HG03139 (cell line): ENCODE data around the gene MYZAP.

Experiments used
- ATAC-seq: cut with Tn5 transposase; IDR thresholded peaks from one replicate; pipeline ENCODE4 v1.9.1; 2021; ENCODE audit not compliant: unreplicated experiment

MYZAP gene

GRCh38 chr15:57655809-57656208 lies 64.1 kb downstream of the MYZAP start:
- ATAC-seq = no peak

DNA sequence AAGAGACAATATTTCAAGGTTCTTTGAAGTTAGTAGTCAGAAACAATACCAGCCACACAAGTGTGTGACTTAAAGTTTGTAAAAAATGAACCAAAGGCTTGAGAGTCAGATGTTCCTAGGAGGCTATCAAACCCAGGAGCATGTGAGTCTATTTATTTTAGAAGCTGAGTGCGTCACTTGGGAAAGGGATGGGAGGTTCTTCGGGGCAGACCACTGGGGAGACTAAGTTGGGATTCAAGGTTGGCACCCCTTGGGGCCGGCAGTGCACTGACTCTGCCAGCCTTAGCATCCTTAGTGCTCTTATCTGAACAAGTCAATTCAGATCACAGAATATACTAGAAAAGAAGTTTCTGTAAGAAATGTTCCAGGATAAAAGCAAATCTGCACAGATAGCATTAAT lies 64.7 kb downstream of the MYZAP start:
- ATAC-seq = no peak

DNA sequence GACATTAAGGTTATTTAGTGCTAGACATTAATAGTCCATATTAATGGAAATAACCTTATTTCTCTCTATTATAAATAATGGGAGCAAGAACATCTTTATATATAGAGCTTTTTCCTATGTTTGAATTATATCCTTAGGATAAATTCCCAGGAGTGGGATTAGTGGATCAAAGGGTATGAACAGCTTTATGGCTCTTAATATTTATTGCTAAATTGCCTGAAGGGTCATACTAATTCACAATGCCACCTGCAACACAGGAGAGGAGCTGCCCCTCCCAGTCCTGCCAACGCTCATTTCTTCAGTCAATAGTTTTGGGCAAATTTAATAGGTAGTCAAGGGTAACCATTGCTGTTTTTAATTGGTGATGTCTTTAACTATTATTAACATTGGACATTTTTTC lies 65.9 kb downstream of the MYZAP start:
- ATAC-seq = no peak

- ATAC-seq = no peak
Measured at GRCh38 chr15:57662091-57662744, 70.5 kb downstream of the MYZAP start.

- ATAC-seq = no peak
Measured at GRCh38 chr15:57662802-57663201, 71.1 kb downstream of the MYZAP start.

GRCh38 chr15:57663262-57663661 lies 71.6 kb downstream of the MYZAP start:
- ATAC-seq = no peak

- ATAC-seq = no peak
Measured at GRCh38 chr15:57665194-57665593, 73.5 kb downstream of the MYZAP start.

GRCh38 chr15:57665939-57666338 lies 74.2 kb downstream of the MYZAP start:
- ATAC-seq = no peak

GRCh38 chr15:57667171-57667849 lies 75.6 kb downstream of the MYZAP start:
- ATAC-seq = no peak

GRCh38 chr15:57668016-57668415 lies 76.3 kb downstream of the MYZAP start:
- no peak for ATAC-seq

- no peak for ATAC-seq
Measured at GRCh38 chr15:57671636-57672035, 79.9 kb downstream of the MYZAP start.

GRCh38 chr15:57675481-57676181 lies 83.9 kb downstream of the MYZAP start:
- ATAC-seq = no peak

DNA sequence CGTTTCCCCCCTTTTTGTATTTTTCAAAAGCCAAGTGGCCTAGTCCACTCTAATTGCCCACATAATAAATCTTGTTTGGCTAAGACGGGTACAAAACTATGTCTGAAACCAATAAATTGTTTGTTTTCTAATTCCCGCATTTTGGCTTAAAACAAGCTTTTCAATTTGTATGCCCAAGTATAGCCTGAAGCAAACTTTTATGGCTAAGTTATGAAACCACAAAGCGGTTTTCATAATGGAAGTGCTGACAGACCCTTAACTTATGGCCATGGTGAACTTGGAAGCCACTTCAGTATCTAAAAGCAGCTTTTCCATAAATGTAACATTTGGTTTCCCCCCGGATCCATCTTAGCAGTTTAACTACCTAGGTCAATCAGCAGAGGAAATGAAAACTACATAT lies 84.9 kb downstream of the MYZAP start:
- no peak for ATAC-seq

DNA sequence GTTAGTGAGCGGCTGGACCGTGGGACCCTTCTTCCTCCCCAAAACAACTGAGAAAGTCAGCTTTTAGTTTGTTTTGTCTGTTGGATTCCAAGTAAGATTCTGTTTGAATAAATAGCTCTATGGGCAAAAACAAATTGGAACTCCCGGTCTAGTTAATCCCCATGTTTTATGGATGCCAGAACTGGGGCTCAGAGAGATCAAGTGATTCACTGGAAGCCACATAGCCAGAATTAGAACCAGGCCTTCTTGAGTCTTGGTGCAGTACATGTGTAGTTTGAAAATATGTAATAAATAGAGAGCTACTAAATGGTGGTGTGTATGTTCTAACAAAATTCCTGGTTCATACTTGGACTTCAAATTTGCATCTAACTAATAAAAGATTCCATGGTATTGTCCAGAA lies 85.5 kb downstream of the MYZAP start:
- no peak for ATAC-seq

GRCh38 chr15:57680021-57680420 lies 88.3 kb downstream of the MYZAP start:
- no peak for ATAC-seq

GRCh38 chr15:57681011-57681410 lies 89.3 kb downstream of the MYZAP start:
- ATAC-seq = no peak

DNA sequence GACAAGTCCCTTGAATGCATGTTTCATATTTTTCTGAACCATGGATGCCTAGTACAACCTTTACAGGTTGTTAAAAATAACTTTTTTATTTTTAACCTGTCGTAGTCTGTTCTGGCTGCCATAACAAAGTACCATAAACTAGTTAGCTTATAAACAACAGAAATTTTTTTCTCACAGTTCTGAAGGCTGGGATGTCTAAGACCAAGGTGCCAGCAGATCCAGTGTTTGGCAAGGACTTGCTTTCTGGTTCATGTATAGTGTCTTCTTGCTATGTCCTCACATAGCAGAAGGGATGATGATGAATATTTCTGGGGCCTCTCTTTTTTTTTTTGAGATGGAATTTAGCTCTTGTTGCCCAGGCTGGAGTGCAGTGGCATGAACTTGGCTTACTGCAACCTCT lies 91.8 kb downstream of the MYZAP start:
- ATAC-seq = no peak

DNA sequence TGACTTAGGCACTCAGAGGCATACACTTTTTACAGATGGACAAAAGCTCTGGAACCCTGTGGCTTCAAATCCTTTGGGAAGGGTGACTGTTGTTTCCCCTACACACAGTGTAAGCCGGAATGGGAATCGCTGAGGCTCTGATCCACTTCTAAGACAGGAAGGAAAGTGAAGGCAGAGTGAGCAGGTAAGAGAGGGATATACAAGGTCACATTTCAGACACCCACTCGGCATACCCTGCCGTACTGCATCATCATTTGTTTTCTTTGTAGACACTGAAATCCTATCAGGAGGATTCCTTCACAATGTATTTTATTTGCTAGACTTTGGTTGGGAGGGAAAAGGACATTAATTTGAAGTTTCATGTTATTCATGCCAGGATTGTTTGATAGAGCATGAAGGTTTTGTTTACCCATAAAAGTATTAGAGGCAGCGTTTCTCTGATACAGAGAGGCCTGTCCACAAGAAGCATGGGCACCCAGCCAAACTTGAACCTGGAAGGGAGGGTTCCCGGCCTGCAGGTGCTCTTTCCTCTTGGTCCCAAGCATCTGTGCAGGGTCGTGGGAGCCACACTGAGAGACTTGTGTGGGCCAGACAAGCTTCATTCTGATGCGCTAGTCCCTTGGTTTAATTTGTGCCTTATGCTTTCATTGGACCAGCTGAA lies 92.9 kb downstream of the MYZAP start:
- ATAC-seq = no peak

GRCh38 chr15:57685306-57686095 lies 93.8 kb downstream of the MYZAP start:
- no peak for ATAC-seq

GRCh38 chr15:57686657-57687056 lies 95.0 kb downstream of the MYZAP start:
- no peak for ATAC-seq
